Stimulated activated CD4-positive, alpha-beta T cell treated with anti-CD3 and anti-CD28 coated beads, Interleukin-4, amount 100 ng/mL, for 1 hour (primary cell): ENCODE results near the gene CDH8.
"Not testable (repeated sequence)": the region's sequence is repeated elsewhere in the genome, so short reads cannot be mapped to it uniquely, and the experiment has no call there.

Source experiments
- DNase-seq: peaks from one replicate; pipeline ENCODE4 v3.0.0-alpha.2; 2020

Gene CDH8

DNA sequence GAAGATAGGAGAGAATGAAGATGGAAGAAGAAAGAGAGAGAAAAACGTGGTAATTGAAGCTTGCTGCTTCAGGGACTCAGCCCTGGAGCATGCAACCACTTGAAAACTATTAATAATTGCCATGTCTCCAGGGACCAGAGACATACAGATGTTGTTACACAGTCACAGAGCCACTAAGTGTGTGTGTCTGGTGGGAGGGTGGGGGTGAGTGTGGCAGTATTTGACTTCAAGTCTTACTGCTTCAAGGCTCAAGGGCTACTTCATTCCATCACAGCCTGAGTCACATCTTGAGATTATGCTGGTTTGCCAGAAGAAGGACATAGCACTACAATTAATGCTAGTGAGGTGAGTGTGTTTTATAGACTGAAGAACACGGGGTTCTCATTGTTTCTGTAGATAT, 202.2 kb downstream of the CDH8 start:
- DNase-seq, result no peak

DNA sequence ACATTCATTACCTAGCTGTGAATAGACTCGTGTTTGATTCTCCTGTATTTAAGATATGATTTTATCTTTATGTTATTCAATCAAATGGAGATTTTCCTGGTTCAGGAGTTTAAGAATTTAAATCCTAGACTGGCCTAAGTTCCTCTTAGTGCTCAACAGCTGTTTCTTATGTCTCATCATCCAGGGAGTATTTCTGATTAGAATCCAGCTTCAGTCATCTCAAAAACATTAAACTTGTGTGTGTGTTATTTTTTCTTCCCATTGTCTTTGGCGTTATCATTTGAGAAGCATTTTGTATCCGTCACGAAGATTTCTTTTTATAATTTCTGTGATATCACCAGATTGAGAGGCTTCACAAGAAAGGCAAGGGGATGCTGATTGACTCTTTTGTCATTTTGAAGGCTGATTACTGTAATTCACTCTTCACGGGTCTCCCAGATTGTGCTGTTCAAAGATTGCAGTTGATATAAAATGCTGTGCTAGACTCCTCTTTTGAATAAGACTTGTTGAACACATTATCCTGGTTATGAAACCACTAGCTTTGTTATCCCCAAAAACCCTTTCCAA, 204.8 kb downstream of the CDH8 start:
- no peak for DNase-seq

DNA sequence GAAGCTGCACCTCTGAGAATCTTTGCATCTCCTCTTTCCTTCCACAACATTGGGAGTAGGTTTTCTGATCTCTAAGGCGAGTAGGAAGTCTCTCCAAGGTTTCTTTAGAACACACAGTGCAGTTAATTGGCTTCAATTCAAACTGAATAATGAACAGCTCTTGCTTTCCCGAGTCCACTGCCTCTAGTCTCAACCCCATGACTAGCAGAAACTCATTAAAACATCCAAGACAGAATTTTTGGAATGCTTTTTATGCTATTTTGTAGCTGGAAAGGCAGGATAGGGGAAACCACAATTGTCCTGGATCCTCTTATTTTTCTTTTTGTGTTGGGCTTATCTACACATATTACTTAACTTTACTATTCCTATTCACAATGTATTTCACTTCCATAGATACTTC, 206.6 kb downstream of the CDH8 start:
- no peak for DNase-seq

DNA sequence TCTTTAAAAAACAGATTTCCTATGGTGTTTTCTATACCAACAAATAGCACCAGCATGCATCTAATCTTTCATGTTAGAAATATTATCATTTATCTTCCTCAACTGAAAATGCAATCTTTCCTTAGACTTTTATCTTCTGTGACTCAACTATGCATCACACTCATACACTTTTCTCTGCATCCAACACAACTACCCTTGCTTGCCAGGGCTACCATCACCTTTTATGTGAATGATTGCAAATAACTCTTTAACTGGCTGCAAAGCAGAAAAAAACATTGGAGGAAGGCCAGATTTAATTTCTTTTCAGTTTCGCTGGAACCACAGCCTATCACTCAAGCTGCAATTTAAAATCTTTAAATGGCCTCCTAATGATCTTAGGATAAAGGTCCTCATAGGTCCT, 212.9 kb downstream of the CDH8 start:
- no peak for DNase-seq

DNA sequence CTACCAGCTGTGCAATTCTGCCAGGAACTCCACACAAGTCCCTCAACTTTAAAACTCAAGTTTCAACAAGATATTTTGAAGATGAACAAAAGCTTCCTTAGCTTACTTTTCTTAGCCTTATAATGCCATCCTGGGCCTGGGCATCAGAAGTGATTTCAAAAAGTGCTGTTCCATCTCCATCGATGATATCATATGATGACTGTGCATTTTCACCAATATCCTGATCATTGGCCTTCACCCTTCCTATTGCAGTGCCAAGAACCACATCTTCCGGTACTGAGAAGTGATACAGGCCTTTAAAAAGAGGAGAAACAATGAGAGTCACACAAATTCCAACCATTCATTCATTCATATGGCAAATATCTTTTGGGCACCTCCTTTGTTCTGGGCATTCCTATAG, 215.4 kb downstream of the CDH8 start:
- DNase-seq, result no peak

DNA sequence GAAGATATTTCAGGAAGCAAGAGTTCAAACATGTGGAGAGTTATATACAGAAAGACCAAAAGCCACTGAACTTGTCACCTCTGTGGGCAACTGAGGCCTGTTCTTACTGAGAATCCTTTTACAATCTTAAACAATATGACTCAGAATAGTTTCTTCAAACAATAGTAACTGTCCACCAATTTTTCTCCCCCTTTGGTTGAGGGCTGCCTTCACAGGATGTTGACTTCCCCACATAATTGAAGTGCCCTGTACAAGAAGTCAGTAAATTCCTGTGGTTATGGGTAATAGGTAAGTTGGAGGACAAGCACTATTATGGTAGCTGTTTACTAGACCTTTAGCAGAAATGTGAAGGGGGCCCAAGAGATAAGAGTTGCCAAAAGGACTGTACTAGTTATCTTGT, 215.8 kb downstream of the CDH8 start:
- DNase-seq, result no peak

DNA sequence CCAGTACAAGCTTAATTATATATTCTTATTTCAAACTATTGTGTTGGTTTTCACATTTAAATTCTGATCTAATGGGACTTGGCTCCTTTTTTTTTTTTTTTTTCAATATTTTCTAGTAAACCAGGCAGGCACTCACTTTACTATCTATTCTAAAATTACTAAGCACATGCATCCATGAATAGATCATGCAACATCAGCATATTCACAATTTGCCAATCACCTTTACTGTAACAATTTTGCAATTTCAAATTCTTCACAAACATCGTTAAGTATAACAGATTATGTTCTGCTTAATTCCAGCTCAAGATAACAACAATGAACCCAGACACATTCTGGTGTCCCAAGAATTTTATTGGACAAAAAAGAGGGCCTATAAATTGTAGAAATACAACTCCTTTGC, 217.4 kb downstream of the CDH8 start:
- no peak for DNase-seq

DNA sequence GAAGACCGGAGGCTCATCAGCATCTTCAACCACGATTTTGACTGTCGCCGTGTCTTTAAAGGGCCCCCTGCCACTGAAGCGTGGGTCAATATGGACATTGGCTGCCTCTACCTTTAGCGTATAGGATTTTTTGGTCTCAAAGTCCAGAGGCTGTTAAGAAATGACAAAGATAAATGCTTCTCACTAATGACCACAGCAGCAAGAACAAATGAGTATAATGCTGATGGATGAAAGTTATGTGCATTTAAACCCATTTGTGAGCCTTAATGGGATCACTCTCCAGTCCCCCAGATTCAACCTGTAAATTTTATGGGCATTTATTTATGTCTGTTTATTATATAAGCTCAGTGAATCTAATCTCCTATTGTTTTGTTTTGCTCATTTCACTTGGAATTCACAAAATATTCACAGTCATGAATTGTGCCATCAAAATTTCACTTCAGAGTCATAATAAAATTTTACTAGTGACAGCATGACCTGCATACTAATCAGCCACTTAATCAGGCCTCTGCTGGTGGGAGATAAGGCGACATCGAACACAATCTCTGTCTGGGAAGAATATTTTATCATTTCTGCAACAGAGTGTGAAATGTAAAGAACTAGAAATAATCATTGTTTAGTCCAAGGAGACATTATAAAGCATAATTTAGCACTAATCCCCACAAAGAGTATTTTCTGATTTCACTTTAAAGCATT, 218.5 kb downstream of the CDH8 start:
- DNase-seq, result no peak

DNA sequence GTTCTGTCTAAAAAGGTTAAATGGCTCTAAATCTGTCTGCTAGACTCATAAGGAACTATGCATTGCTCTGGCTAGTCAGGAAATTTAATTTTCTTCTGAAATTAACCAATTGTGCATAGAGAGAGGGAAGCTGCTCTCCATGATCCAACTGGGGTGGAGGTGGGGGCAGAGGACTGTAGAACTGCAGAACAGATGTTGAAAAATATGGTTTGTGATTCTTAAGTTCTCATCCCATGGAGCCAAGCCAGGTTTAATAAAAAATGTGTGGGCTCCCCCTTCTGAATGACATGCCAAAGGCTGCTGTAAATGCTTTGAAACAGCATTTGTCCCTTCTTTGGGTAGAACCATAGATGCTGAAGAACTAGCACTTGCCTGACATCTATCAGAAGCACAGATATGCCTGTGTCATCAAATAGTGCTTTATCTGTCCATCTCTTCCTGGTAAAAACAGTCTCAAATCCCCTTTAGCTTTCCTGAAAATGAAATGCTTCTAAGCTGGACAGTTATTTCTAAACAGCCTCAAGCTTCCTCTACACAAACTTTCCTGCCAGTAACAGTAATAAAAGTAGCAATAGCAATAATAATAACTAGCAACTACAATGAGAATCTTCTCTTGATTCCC, 221.4 kb downstream of the CDH8 start:
- no peak for DNase-seq

DNA sequence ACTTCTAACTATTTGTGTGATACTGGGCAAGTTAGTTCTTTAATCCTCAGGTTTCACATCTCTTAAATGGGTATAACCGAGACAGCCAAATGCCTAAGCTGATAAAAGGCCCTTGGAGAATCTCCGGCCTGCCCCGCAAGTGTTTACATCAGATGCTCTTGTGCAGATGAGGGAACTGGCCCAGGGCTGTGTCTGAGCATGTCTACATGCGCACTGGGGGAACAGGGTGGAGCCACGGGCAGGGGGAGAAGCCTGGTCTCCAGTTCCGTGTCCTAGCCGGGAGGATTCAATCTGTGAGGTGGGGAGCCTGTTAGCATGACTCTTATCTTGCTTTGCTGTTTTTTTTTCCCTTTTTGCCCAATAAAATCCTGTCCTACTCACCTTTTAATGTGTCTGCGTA, 222.9 kb downstream of the CDH8 start:
- no peak for DNase-seq

DNA sequence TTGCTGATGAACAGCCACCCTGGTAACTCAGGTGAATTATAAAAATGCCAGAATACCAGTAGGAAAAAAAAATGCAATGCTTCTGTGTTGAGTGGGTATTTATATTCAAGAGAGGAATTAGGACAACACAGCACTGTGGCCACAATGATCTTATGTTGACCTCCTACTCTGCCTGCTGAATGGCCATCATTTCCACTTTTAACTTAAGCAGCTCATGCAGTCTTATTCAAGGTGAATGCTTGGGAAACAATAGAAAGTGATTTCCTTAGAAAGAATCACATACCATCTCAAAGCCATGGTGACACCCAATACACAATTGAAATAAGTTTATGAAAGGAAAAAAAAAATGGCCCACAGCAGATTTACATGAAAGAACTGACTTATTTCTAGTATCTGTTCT, 224.0 kb downstream of the CDH8 start:
- no peak for DNase-seq

DNA sequence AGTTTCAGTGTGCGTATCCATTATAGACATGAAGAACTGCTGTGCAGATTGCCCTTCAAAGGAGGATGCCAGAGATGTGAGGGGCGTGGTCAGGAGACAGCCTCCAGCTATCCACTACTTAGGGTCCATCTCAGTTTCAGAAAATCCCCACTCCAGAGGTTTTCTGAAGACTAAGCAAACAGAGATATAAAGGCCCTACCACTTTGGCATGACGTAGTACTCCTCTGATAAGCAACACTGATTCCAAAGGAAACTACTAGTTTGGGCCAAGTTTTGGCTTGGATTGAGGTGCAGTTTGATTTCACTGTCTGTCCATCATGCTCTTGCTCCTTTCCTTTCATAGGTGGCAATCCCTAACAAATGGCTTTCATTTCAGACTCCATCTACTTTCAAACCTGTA, 228.7 kb downstream of the CDH8 start:
- DNase-seq, result no peak

DNA sequence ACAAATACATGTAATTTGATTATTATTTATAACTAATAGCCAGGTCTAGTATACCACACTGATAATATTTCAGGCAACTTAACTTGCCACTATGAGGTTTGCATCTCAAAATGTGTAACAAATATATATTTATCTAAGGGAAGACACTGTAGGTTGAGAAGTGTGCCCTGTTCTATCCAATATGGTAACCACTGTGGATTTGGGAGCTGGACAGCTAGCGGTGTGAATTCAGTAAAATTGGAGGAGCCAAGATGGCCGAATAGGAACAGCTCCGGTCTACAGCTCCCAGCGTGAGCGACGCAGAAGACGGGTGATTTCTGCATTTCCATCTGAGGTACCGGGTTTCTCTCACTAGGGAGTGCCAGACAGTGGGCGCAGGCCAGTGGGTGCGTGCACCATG, 235.0 kb downstream of the CDH8 start:
- DNase-seq, result not testable (repeated sequence)

DNA sequence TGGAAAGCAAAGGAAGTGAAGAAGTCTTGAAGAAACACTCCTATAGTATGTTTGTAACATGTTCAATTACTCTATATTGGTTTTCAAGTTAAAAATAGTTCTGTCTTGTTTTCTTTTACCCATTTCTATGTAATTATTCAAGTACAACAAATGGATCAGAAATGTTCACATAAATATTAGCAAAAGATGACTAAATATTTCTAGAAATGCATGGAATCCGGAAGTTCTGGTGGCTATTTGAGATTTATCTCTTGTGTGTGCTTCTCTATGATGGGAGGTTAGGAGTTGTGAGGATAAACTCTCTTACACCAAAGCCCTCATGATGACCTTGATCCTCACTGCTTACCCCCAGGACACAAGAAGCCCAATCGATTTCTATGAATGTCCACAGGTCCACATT, 237.5 kb downstream of the CDH8 start:
- DNase-seq, result no peak

DNA sequence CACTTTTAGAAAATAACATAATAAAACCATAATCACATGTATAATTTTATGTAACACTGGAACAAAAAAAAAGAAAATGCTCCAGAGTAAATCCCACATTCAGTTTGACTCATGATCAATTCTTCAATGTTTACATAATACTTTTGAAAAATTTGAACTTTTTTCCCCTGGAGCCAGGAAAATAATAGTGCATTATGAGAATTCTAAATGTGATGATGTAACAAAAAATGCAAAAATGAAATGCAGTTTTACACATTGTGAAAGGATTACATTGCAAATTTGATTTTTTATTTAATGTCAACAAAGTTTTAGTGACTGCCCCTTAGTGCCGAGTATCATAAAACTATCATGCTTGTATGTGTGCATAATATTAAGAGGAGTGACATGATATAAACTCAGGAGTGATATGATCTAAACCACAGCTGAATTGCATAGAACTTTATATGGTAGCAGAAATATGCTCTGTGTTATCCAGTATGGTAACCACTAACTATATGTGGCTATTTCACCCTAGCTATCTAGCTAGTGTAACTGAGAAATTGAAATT, 238.2 kb downstream of the CDH8 start:
- DNase-seq, result no peak

DNA sequence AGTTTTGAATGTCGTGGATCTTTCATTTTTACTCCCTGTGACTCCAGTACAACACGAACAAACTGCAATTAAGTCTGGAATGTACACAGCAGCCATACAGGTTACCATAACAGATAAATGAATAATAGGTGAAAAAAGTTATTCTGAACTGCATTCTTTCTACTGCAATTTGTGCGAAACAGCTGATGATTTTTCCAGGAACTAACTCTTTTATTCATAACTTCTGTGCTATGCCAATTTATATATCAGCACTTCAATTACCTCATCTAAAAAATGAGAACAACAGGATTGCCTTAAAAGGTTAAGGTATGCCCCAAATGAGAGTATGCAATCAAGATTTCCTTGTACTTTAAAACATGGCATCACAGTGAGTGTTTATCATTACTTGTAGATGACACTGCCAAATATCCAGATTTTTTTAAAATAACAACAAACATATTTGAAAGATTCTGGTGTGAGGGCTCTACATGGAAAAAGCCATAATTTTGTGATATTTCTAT, 238.9 kb downstream of the CDH8 start:
- no peak for DNase-seq

DNA sequence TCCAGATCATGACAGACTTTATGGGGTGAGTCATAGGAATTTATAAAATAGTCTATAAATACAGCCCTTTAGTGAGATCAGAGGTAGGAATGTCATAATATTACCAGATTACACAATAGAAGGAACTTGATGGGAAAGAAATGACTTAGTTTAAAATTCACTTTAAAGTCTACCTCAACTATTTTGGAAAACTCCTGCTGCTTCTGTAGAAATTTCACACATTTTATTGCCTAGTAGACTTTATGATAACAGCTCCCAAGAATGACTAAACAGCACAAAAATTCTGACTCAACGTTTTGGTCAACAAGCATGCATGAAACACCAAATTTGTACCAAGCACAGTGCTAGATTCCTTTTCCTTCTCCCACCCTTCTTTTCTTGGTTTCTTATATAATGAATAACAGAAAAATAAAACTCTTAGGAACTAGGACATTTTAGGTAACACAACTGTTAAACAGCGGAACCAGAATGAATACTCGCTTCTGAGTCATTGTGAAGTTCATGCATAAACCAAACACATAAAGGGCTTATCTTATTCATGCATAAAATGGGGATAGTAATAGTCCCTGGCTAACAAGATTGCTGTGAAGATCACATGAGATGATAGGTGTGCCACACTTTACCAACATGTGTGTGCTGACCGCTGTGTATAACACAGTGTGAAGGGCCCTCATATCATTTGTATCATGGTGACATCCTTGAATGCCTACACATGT, 243.9 kb downstream of the CDH8 start:
- DNase-seq, result no peak

DNA sequence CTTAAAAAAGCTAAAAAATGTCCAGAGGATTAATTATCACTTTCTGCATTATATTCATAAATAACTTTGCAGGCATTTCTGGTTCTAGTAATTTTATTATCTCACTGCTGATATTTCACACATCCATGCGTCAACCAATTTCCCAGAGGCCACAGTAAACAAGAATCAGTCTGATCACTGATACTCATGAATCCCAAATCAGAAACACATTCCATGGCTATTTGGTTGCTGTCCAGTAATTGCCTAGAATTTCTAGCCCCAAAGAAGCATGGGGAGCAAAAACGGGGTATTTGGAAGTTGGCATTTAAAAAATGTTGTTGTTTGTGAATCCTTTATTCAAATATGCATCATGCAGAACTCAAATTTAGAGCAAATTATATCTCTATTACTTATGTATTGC, 244.8 kb downstream of the CDH8 start:
- DNase-seq, result no peak

DNA sequence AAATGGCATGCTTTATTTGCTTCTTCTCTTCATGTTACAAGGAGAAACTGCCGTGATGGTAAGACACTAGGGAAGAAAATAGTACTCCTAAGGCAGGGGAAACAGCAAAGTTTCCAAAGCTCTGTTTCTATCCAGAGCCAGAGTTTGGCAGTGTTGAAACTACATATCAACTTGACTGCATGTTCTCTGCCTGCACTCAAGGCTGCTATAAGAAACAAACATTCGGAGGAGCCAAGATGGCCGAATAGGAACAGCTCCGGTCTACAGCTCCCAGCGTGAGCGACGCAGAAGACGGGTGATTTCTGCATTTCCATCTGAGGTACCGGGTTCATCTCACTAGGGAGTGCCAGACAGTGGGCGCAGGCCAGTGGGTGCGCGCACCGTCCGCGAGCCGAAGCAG, 254.4 kb downstream of the CDH8 start:
- not testable (repeated sequence) for DNase-seq

DNA sequence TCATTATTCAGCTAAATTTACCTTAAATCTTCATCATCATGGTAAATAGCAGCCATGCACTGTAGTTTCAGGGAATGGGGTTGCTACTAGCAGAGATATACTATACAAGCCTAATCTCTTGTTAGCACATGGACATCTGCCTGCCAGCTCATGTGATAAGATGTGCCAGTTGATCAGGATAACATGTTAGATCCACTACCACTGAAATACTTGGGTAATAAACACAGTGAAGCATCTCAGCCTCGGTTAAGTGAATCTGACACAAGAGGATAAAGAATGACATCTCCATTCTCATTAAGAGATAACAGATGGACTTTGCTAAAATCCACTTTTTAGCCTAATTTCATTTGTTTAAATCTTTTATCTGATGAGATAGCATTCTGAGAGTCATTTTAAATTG, 256.1 kb downstream of the CDH8 start:
- DNase-seq, result no peak

DNA sequence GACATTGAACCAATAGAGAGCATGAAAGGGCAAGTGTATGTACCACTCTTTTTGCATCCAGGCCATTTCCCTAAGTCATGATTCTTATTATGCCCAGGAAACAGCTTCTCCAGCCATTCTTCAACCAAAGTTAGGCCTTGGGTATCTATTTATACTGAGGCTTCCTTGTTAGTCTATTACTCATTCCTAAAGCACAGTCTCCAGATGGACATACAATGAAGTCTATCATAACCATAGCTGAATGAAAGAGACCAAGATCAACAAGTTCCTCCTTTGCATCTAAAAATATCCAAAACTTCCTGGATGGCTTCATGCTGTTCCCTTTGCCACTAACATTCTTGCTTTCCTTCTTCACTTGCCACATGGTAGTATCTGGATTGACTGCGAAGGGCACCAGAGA, 265.9 kb downstream of the CDH8 start:
- no peak for DNase-seq

DNA sequence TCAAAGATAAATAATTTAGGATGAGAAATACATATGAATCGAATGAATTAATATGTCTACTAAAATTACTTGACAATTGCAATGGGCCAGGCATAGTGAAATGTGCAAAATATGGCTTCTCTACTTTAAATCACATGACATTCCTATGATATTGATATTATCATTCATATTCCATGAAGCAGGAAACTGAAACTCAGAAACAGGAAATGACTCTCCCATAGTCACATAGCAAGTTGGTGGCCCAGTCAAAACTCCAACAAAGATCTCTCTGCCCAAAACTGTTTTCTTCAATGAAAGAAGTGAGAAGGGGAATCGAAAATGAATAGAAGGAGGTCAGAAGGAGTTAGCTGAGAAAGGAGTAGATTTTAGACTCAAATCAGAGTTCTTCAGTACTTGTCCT, 272.2 kb downstream of the CDH8 start:
- no peak for DNase-seq

DNA sequence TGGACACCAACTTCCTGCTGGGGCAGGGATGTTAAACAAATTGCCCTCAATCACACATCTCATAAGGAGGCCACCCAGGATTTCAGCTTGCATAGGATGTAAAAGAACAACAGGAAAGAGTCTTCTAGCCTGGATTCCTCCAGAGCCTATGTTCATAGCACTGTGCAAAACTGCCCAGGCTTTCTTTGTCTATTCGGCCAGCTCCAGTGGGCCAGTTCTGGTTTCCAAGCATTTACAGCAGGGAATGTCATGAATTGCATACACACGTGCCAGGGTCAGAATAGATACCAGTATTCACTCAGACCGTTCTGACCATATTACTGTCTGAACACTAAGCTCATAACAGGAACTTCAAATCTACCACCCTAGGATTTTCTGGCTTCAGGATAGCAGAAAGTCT, 273.2 kb downstream of the CDH8 start:
- DNase-seq, result no peak

DNA sequence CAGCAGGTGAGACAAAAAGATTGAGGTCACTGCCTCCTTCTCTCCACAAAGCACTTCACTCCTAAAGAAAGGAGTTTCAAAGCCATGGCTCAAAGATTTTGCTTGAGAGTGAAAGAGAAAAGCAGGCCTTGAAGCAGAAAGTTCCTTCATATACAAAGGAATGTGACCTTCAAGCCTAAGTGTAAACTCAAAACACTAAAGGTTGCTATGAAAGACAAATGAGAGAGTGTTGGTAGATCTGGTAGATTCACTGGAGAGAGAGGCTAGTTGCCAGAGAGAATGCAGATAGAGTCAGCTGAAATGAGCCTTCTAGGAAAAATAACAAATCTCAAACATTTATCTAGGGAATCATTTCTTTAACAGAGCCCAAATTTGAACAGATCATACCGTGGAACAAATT, 305.2 kb downstream of the CDH8 start:
- no peak for DNase-seq
